ENCODE measurements around the gene OR7G1.

Gene OR7G1

DNA sequence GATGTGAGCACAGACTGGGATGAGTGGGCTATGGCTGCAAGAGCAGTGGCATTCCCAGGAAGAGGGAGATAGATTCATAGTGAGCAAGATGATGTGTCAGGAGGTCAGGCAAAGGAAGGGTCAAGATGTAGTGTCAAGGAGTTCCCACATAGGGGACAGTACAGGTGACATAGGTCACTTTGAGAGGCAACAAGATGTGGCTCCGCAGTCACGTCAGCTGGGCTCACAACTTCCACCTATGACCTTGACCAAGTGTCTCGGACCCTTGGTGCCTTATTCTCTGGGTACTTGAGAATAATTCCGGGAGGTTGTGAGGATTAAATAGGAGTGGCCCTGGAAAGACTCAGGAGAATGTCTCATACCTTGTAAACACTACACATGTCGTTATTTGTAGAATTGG lies 35.1 kb upstream of the OR7G1 start:
- DNase-seq (ENCODE audit: low read depth): no peak
- H3K4me3 ChIP-seq (ENCODE audit: control insufficient read depth, low read depth, low read length): no peak overlapping the region
- TF ChIP-seq, protein P1, sequence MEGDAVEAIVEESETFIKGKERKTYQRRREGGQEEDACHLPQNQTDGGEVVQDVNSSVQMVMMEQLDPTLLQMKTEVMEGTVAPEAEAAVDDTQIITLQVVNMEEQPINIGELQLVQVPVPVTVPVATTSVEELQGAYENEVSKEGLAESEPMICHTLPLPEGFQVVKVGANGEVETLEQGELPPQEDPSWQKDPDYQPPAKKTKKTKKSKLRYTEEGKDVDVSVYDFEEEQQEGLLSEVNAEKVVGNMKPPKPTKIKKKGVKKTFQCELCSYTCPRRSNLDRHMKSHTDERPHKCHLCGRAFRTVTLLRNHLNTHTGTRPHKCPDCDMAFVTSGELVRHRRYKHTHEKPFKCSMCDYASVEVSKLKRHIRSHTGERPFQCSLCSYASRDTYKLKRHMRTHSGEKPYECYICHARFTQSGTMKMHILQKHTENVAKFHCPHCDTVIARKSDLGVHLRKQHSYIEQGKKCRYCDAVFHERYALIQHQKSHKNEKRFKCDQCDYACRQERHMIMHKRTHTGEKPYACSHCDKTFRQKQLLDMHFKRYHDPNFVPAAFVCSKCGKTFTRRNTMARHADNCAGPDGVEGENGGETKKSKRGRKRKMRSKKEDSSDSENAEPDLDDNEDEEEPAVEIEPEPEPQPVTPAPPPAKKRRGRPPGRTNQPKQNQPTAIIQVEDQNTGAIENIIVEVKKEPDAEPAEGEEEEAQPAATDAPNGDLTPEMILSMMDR (conservative IDR thresholded peaks at IDR 0.05; ENCODE audit: control insufficient read depth, insufficient read depth, low read depth, low read length): no peak

DNA sequence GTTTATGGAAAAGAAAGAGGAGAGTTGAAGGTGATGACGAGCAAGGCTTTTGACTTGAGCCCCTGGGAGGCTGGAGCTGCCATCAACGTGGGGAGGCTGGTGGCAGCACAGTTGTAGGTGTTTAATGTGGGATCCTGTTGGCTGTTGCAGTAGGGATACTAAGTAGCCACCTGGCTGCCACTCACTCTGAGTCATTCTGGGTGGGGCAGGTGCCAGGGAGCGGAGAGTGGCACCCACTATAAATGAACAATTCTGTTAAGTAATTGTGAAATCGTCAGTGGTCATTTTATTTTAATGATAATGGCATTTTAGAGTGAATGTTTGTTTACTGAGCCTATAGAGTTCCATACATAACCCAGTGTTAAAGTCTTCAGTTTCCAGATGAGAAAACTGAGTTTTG lies 34.4 kb upstream of the OR7G1 start:
- DNase-seq (ENCODE audit: low read depth): no peak
- no peak overlapping the region for H3K4me3 ChIP-seq (ENCODE audit: control insufficient read depth, low read depth, low read length)
- TF ChIP-seq, protein P1 (conservative IDR thresholded peaks at IDR 0.05; ENCODE audit: control insufficient read depth, insufficient read depth, low read depth, low read length): no peak

DNA sequence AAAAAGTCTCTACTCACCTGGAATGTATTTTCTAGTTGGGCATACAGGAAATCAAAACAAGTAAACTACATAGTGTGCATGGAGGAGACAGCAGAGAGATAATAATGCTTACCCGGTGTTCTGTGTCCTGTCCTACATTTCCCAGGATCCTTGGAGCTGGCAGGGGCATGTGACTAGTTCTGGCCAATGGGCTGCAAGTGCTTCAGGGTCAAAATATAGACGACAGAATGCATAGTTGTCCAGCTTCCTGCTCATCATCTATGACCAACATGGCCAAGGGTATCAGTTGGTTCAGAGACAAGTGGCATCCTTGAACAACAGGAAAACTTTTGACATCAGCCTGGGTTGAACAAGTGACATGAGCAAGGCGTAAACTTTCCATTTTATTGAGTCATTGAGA lies 33.1 kb upstream of the OR7G1 start:
- no peak overlapping the region for H3K4me3 ChIP-seq (ENCODE audit: control insufficient read depth, low read depth, low read length)
- TF ChIP-seq, protein P1 (conservative IDR thresholded peaks at IDR 0.05; ENCODE audit: control insufficient read depth, insufficient read depth, low read depth, low read length): no peak

DNA sequence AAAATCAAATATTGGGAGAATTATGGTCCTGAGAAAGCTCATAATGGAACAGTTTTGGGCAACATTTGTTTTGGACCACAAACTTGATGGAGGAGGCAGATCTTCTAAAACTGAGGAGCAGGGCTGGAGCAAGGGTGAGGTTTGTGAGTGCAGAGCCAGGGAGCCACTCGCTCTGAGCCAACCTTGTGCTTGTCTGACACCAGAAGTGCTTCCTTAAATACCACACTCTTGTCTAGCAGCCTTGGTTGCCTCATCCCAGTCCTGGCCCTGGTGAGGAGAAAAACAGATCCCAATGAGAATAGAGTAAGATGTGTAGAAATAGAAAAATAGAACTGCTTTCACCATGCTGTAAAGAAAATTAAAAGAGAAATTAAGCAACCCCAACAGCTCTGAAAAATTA lies 31.3 kb upstream of the OR7G1 start:
- TF ChIP-seq, protein P1 (conservative IDR thresholded peaks at IDR 0.05; ENCODE audit: control insufficient read depth, insufficient read depth, low read depth, low read length): no peak
- no peak overlapping the region for H3K4me3 ChIP-seq (ENCODE audit: control insufficient read depth, low read depth, low read length)

More for the DNA sequence above, 33.1 kb upstream of the OR7G1 start:
- no peak for DNase-seq (ENCODE audit: low read depth)

DNA sequence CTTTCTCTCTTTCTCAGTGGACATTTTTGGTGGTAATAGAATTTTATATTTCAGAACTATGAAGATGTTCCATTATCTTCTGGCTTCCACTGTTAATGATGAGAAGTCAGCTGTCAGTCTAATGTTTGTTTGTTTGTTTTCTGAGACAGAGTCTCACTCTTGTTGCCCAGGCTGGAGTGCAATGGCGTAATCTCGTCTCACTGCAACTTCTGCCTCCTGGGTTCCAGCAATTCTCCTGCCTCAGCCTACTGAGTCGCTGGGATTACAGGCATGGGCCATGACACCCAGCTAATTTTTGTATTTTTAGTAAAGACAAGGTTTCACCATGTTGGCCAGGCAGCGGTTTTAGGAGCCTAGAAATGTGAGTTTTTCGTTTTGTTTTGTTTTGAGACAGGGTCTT lies 29.4 kb upstream of the OR7G1 start:
- no peak overlapping the region for H3K4me3 ChIP-seq (ENCODE audit: control insufficient read depth, low read depth, low read length)
- TF ChIP-seq, protein P1 (conservative IDR thresholded peaks at IDR 0.05; ENCODE audit: control insufficient read depth, insufficient read depth, low read depth, low read length): no peak
- DNase-seq (ENCODE audit: low read depth): peak; percentile 13

More for the DNA sequence above, 31.3 kb upstream of the OR7G1 start:
- no peak for DNase-seq (ENCODE audit: low read depth)

DNA sequence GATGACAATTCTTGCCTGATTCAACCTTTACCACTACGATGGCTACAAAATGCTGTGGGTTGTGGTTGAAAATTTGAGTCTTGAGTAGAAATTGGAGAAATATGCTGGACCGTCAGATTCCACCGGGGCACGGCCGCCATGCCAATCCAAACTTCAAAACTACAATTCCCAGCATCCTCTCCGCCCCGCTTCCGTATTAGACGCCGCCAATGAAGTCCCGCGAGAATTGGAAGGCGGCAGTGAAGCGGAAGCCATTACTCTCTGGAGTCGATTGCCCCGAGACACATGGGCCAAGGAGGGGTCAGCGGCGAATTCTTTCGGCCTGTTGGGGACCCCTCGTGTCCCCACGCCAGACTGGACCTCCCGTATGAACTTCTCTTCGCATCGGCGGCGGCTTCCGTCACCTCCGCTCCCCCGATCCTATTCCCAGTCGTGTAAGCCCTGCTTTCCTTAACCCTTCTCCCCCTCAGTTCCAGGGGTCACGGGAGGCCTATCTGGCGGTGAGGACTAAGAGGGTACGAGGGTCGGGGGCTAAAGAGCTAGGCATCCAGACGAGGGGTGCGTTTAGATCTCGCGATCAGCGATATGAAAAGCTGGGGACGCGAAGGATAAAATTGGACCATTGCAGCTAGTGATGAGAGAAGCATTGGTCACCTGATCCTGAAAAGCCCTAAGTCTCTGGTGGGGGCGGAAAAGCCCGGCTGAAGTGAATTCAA lies 24.8 kb upstream of the OR7G1 start, which contains the start of gene ZNF317:
ZNF317 (plus strand) TSS at position 239 of the 716 bp plus-strand sequence. CDS start 15,620 bp downstream, outside the sequence.
- TF ChIP-seq, protein P1 (conservative IDR thresholded peaks at IDR 0.05; ENCODE audit: control insufficient read depth, insufficient read depth, low read depth, low read length): no peak
- peak; percentile 90 for DNase-seq (ENCODE audit: low read depth)
- H3K4me3 ChIP-seq (ENCODE audit: control insufficient read depth, low read depth, low read length): peak within 1 kb of the TSS; percentile 99
